ENCODE data around the gene ABCA9.
"Not testable (repeated sequence)": the region's sequence is repeated elsewhere in the genome, so short reads cannot be mapped to it uniquely, and the experiment has no call there.

GRCh38 chr17:69070378-69071232, 9.9 kb upstream of the ABCA9 start:
- not testable (repeated sequence) for TF ChIP-seq CTCF (IDR thresholded peaks at IDR 0.05; ENCODE audit: borderline replicate concordance, extremely low read depth, low read length, poor library complexity, severe bottlenecking); EZH2 (IDR thresholded peaks at IDR 0.05; ENCODE audit: borderline replicate concordance, low read depth, low read length, severe bottlenecking)

All from DND-41 (cell line).